ENCODE results near the gene RYR3.

The RYR3 gene

GRCh38 chr15:33329457-33329856, 18.7 kb downstream of the RYR3 start:
- H3K4me3 ChIP-seq (ENCODE audit: low read length): no peak overlapping the region
- no peak overlapping the region for H3K27ac ChIP-seq (ENCODE audit: low read depth, low read length)
- H3K9me3 ChIP-seq (ENCODE audit: control insufficient read depth, insufficient read depth, low read length): no peaks in the 10 kb centered on the region
- TF ChIP-seq CTCF (IDR thresholded peaks at IDR 0.05; ENCODE audit: low read depth, low read length, poor library complexity, severe bottlenecking): no peak
- TF ChIP-seq EZH2phosphoT487 (IDR thresholded peaks at IDR 0.05; ENCODE audit: borderline replicate concordance, low read length): no peak
- no peak overlapping the region for H3K4me2 ChIP-seq (ENCODE audit: low read length)
- H4K20me1 ChIP-seq (ENCODE audit: control insufficient read depth, insufficient read depth, low read depth, low read length): no peaks in the 10 kb centered on the region
- peaks cover 20% of the 10 kb centered on the region for H3K4me1 ChIP-seq (ENCODE audit: control insufficient read depth, low read length)
- peaks cover 2% of the 10 kb centered on the region; the same call in 1 of the 2 replicates for H3K27me3 ChIP-seq (ENCODE audit: control insufficient read depth, low read length)
- no peaks in the 10 kb centered on the region for H3K36me3 ChIP-seq (ENCODE audit: control insufficient read depth, low read length)
- no peaks in the 10 kb centered on the region for H3K9me2 ChIP-seq (replicated peaks; ENCODE audit: control insufficient read depth, low read length)
- H3K79me2 ChIP-seq (ENCODE audit: control insufficient read depth, low read length): no peaks in the 10 kb centered on the region
- H3F3A ChIP-seq (ENCODE audit: control insufficient read depth, insufficient read depth): no peaks in the 10 kb centered on the region

- no peak for TF ChIP-seq CTCF (IDR thresholded peaks at IDR 0.05; ENCODE audit: low read depth, low read length, poor library complexity, severe bottlenecking)
- TF ChIP-seq EZH2phosphoT487 (IDR thresholded peaks at IDR 0.05; ENCODE audit: borderline replicate concordance, low read length): no peak
- no peaks in the 10 kb centered on the region for H3K9me3 ChIP-seq (ENCODE audit: control insufficient read depth, insufficient read depth, low read length)
- no peaks in the 10 kb centered on the region for H3K9me2 ChIP-seq (replicated peaks; ENCODE audit: control insufficient read depth, low read length)
- no peaks in the 10 kb centered on the region for H4K20me1 ChIP-seq (ENCODE audit: control insufficient read depth, insufficient read depth, low read depth, low read length)
- peaks cover 2% of the 10 kb centered on the region; the same call in 1 of the 2 replicates for H3K27me3 ChIP-seq (ENCODE audit: control insufficient read depth, low read length)
- no peaks in the 10 kb centered on the region for H3K79me2 ChIP-seq (ENCODE audit: control insufficient read depth, low read length)
- peaks cover 11% of the 10 kb centered on the region for H3K4me1 ChIP-seq (ENCODE audit: control insufficient read depth, low read length)
- H3K27ac ChIP-seq (ENCODE audit: low read depth, low read length): no peak overlapping the region
- no peak overlapping the region for H3K4me3 ChIP-seq (ENCODE audit: low read length)
- no peak overlapping the region for H3K4me2 ChIP-seq (ENCODE audit: low read length)
- no peaks in the 10 kb centered on the region for H3K36me3 ChIP-seq (ENCODE audit: control insufficient read depth, low read length)
- H3F3A ChIP-seq (ENCODE audit: control insufficient read depth, insufficient read depth): no peaks in the 10 kb centered on the region
Observed at GRCh38 chr15:33330931-33331330, 20.2 kb downstream of the RYR3 start.

DNA sequence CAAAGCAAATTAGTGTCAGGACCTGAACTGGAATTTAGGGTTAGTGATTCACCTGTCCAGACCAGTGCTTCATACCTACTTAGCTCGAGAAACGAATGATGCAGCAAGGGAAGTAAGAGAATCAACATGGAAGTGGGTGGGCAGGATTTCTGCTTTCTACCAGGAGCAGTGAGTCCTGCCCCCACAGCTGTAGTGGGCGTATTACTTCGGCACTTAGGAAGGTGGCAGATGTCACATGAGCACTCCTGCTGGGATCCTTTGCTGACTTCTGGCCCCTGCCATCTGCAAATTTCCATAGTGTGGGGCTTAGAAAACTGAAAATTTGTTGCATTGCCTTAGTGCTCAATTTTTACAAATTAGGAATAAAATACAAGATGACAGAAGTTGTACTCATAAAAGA, 31.2 kb downstream of the RYR3 start:
- no peak overlapping the region for H3K4me3 ChIP-seq (ENCODE audit: low read length)
- no peaks in the 10 kb centered on the region for H3K9me2 ChIP-seq (replicated peaks; ENCODE audit: control insufficient read depth, low read length)
- no peaks in the 10 kb centered on the region for H4K20me1 ChIP-seq (ENCODE audit: control insufficient read depth, insufficient read depth, low read depth, low read length)
- no peaks in the 10 kb centered on the region for H3K4me1 ChIP-seq (ENCODE audit: control insufficient read depth, low read length)
- no peaks in the 10 kb centered on the region for H3K79me2 ChIP-seq (ENCODE audit: control insufficient read depth, low read length)
- H3K36me3 ChIP-seq (ENCODE audit: control insufficient read depth, low read length): no peaks in the 10 kb centered on the region
- no peak overlapping the region for H3K27ac ChIP-seq (ENCODE audit: low read depth, low read length)
- no peaks in the 10 kb centered on the region for H3F3A ChIP-seq (ENCODE audit: control insufficient read depth, insufficient read depth)
- no peaks in the 10 kb centered on the region for H3K9me3 ChIP-seq (ENCODE audit: control insufficient read depth, insufficient read depth, low read length)
- H3K27me3 ChIP-seq (ENCODE audit: control insufficient read depth, low read length): no peaks in the 10 kb centered on the region
- TF ChIP-seq CTCF (IDR thresholded peaks at IDR 0.05; ENCODE audit: low read depth, low read length, poor library complexity, severe bottlenecking) (no peak), EZH2phosphoT487 (IDR thresholded peaks at IDR 0.05; ENCODE audit: borderline replicate concordance, low read length) (no peak)
- H3K4me2 ChIP-seq (ENCODE audit: low read length): no peak overlapping the region

GRCh38 chr15:33343275-33343674, 32.5 kb downstream of the RYR3 start:
- H3K4me3 ChIP-seq (ENCODE audit: low read length): no peak overlapping the region
- no peaks in the 10 kb centered on the region for H3K36me3 ChIP-seq (ENCODE audit: control insufficient read depth, low read length)
- H3K27me3 ChIP-seq (ENCODE audit: control insufficient read depth, low read length): no peaks in the 10 kb centered on the region
- no peak overlapping the region for H3K4me2 ChIP-seq (ENCODE audit: low read length)
- H3K4me1 ChIP-seq (ENCODE audit: control insufficient read depth, low read length): no peaks in the 10 kb centered on the region
- no peaks in the 10 kb centered on the region for H4K20me1 ChIP-seq (ENCODE audit: control insufficient read depth, insufficient read depth, low read depth, low read length)
- no peaks in the 10 kb centered on the region for H3K9me2 ChIP-seq (replicated peaks; ENCODE audit: control insufficient read depth, low read length)
- H3K79me2 ChIP-seq (ENCODE audit: control insufficient read depth, low read length): no peaks in the 10 kb centered on the region
- H3K27ac ChIP-seq (ENCODE audit: low read depth, low read length): no peak overlapping the region
- TF ChIP-seq CTCF (IDR thresholded peaks at IDR 0.05; ENCODE audit: low read depth, low read length, poor library complexity, severe bottlenecking) (no peak), EZH2phosphoT487 (IDR thresholded peaks at IDR 0.05; ENCODE audit: borderline replicate concordance, low read length) (no peak)
- H3K9me3 ChIP-seq (ENCODE audit: control insufficient read depth, insufficient read depth, low read length): no peaks in the 10 kb centered on the region
- H3F3A ChIP-seq (ENCODE audit: control insufficient read depth, insufficient read depth): no peaks in the 10 kb centered on the region

All from DOHH2 (cell line).